Measurements from ENCODE around the gene GMEB1.
"Not testable (repeated sequence)": the region's sequence is repeated elsewhere in the genome, so short reads cannot be mapped to it uniquely, and the experiment has no call there.

GRCh38 chr1:28725365-28725764 is 56.8 kb downstream of the GMEB1 start:
- TF ChIP-seq, protein P1, sequence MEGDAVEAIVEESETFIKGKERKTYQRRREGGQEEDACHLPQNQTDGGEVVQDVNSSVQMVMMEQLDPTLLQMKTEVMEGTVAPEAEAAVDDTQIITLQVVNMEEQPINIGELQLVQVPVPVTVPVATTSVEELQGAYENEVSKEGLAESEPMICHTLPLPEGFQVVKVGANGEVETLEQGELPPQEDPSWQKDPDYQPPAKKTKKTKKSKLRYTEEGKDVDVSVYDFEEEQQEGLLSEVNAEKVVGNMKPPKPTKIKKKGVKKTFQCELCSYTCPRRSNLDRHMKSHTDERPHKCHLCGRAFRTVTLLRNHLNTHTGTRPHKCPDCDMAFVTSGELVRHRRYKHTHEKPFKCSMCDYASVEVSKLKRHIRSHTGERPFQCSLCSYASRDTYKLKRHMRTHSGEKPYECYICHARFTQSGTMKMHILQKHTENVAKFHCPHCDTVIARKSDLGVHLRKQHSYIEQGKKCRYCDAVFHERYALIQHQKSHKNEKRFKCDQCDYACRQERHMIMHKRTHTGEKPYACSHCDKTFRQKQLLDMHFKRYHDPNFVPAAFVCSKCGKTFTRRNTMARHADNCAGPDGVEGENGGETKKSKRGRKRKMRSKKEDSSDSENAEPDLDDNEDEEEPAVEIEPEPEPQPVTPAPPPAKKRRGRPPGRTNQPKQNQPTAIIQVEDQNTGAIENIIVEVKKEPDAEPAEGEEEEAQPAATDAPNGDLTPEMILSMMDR (IDR thresholded peaks at IDR 0.05; ENCODE audit: insufficient read depth, low read length) = not testable (repeated sequence)
- TF ChIP-seq, protein P2, sequence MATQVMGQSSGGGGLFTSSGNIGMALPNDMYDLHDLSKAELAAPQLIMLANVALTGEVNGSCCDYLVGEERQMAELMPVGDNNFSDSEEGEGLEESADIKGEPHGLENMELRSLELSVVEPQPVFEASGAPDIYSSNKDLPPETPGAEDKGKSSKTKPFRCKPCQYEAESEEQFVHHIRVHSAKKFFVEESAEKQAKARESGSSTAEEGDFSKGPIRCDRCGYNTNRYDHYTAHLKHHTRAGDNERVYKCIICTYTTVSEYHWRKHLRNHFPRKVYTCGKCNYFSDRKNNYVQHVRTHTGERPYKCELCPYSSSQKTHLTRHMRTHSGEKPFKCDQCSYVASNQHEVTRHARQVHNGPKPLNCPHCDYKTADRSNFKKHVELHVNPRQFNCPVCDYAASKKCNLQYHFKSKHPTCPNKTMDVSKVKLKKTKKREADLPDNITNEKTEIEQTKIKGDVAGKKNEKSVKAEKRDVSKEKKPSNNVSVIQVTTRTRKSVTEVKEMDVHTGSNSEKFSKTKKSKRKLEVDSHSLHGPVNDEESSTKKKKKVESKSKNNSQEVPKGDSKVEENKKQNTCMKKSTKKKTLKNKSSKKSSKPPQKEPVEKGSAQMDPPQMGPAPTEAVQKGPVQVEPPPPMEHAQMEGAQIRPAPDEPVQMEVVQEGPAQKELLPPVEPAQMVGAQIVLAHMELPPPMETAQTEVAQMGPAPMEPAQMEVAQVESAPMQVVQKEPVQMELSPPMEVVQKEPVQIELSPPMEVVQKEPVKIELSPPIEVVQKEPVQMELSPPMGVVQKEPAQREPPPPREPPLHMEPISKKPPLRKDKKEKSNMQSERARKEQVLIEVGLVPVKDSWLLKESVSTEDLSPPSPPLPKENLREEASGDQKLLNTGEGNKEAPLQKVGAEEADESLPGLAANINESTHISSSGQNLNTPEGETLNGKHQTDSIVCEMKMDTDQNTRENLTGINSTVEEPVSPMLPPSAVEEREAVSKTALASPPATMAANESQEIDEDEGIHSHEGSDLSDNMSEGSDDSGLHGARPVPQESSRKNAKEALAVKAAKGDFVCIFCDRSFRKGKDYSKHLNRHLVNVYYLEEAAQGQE (IDR thresholded peaks at IDR 0.05; ENCODE audit: insufficient replicate concordance, low read depth) = not testable (repeated sequence)
- TF ChIP-seq GABPA (IDR thresholded peaks at IDR 0.05; ENCODE audit: low read depth) = not testable (repeated sequence)

Measured in HL-60 (cell line).